CD8-positive, alpha-beta memory T cell (primary cell): ENCODE measurements around the gene UBALD2. TPM values are rescaled to one million over a fixed set of nuclear protein-coding genes. Genes with fewer than 3 reads are reported as not detected.
A peak's percentile ranks its signal among the peaks of the same experiment; 100 is the strongest.
"Not testable (repeated sequence)": the region's sequence is repeated elsewhere in the genome, so short reads cannot be mapped to it uniquely, and the experiment has no call there.

Experiments used
- CTCF ChIA-PET: fragments of 350-600 bp; sonication (Branson Sonifier 250); formaldehyde crosslinking; loops from one replicate; lab custom pipeline; 2021; ENCODE audit warnings: antibody characterized with exemption; lab: Charles Lee
- POLR2A ChIA-PET: fragments of 350-600 bp; sonication (Branson Sonifier 250); formaldehyde crosslinking; loops from one replicate; lab custom pipeline; 2021; ENCODE audit warnings: antibody characterized with exemption; lab: Charles Lee
- DNase-seq, 5 donors: peaks; one replicate each; pipeline versions ENCODE4 v3.0.0 to v3.0.0-alpha.2; 2020 to 2022; ENCODE audit warnings: mixed read lengths in 1 of 5
- H3K27ac ChIP-seq: one replicate; pipeline ENCODE4 v1.7.0; 2013; ENCODE audit warnings: low read depth, mild to moderate bottlenecking, low read length, moderate library complexity
- H3K27me3 ChIP-seq: 2 replicates; pipeline ENCODE4 v1.7.0; 2013; ENCODE audit warnings: low read length, mild to moderate bottlenecking; ENCODE audit not compliant: insufficient read depth, poor library complexity, severe bottlenecking
- H3K36me3 ChIP-seq: 2 replicates; pipeline ENCODE4 v1.7.0; 2013; ENCODE audit warnings: mild to moderate bottlenecking, low read length, moderate library complexity; ENCODE audit not compliant: insufficient read depth
- H3K4me1 ChIP-seq: 2 replicates; pipeline ENCODE4 v1.7.0; 2013; ENCODE audit warnings: mild to moderate bottlenecking, low read length, moderate library complexity; ENCODE audit not compliant: insufficient read depth
- H3K4me3 ChIP-seq: 2 replicates; pipeline ENCODE4 v1.7.0; 2013; ENCODE audit warnings: mild to moderate bottlenecking, low read length
- H3K9me3 ChIP-seq: 2 replicates; pipeline ENCODE4 v1.7.0; 2013; ENCODE audit warnings: mild to moderate bottlenecking, low read length
- H3K27ac Mint-ChIP-seq, 8 donors: one replicate each; pipeline ENCODE4 v1.8.0; 2020 to 2021; ENCODE audit warnings: mixed read lengths in 8 of 8, mild to moderate bottlenecking in 6 of 8, inconsistent platforms in 3 of 8, moderate library complexity in 3 of 8
- H3K27me3 Mint-ChIP-seq, 2 donors: one replicate each; pipeline ENCODE4 v1.8.0; 2020 to 2021; ENCODE audit warnings: mixed read lengths in 2 of 2, mild to moderate bottlenecking in 1 of 2, moderate library complexity in 1 of 2
- H3K36me3 Mint-ChIP-seq, 3 donors: one replicate each; pipeline ENCODE4 v1.8.0; 2020 to 2021; ENCODE audit warnings: mixed read lengths in 3 of 3, inconsistent platforms in 1 of 3, mild to moderate bottlenecking in 1 of 3
- H3K4me1 Mint-ChIP-seq, 3 donors: one replicate each; pipeline ENCODE4 v1.8.0; 2020 to 2021; ENCODE audit warnings: mixed read lengths in 3 of 3, inconsistent platforms in 1 of 3, mild to moderate bottlenecking in 1 of 3
- H3K4me3 Mint-ChIP-seq, 7 donors: one replicate each; pipeline ENCODE4 v1.8.0; 2020 to 2021; ENCODE audit warnings: mixed read lengths in 7 of 7, mild to moderate bottlenecking in 6 of 7, moderate library complexity in 4 of 7, inconsistent platforms in 2 of 7
- H3K9me3 Mint-ChIP-seq, 5 donors: one replicate each; pipeline ENCODE4 v1.8.0; 2020 to 2022; ENCODE audit warnings: mixed read lengths in 5 of 5, mild to moderate bottlenecking in 3 of 5, moderate library complexity in 2 of 5, inconsistent platforms in 1 of 5
- polyA plus RNA-seq: library from polyadenylated mRNA; unstranded; fragments of 300-500 nt; fragmentation: Illumina TruSeq; gene quantifications from one replicate; pipeline ENCODE4 v1.2.3, GENCODE V29; 2021
- total RNA-seq, 2 experiments: library from RNA; stranded (reverse); gene quantifications; one replicate each; pipeline ENCODE4 v1.2.3, GENCODE V29; 2021

The UBALD2 gene
- total and polyA plus RNA-seq, 3 experiments from 2014 or later, result 8.7 to 133 (median 125) TPM

- Histone ChIP-seq H3K4me3 (peak overlapping the region; percentile 34), H3K9me3 (no peaks in the 10 kb centered on the region), H3K27me3 (no peaks in the 10 kb centered on the region), H3K27ac (peak overlapping the region; percentile 35), H3K36me3 (no peaks in the 10 kb centered on the region), H3K4me1 (peaks cover 49% of the 10 kb centered on the region)
- H3K4me1 Mint-ChIP-seq, result peaks cover 30 to 63% (median 59%) of the 10 kb centered on the region in 3 donors
- H3K27ac Mint-ChIP-seq, result peak overlapping the region; percentile 57 to 94 (median 86)
- CTCF ChIA-PET, result interaction anchor here (1.2 to 1.9 kb wide), 2 partner anchors 16 to 59 kb away, joined by 4 read pairs; no protein-coding TSS in a partner anchor
- peaks cover 0 to 2% (median 0%) of the 10 kb centered on the region in 3 donors for H3K36me3 Mint-ChIP-seq
- H3K9me3 Mint-ChIP-seq, result peaks cover 0 to 4% (median 0%) of the 10 kb centered on the region in 5 donors
- H3K4me3 Mint-ChIP-seq, result peak overlapping the region; percentile 76 to 91 (median 88)
- H3K27me3 Mint-ChIP-seq, result no peaks in the 10 kb centered on the region
- POLR2A ChIA-PET, result interaction anchor here (0.6 to 2.4 kb wide), 4 partner anchors 17 to 29 kb away, joined by 4 to 28 read pairs (median 12); partner anchors contain the start of gene UBALD2
- peak in 1 of 5 donors; percentile 27 for DNase-seq
Measured at GRCh38 chr17:76239538-76240274, 25.4 kb upstream of the UBALD2 start.

- H3K9me3 Mint-ChIP-seq, result peaks cover 0 to 4% (median 0%) of the 10 kb centered on the region in 5 donors
- peak within 1 kb of the TSS; percentile 49 for H3K4me3 ChIP-seq
- H3K4me3 Mint-ChIP-seq, result peak within 1 kb of the TSS; percentile 84 to 94 (median 91)
- peaks cover 26 to 61% (median 61%) of the 10 kb centered on the region in 3 donors for H3K4me1 Mint-ChIP-seq
- POLR2A ChIA-PET, result interaction anchor here (0.5 to 2.1 kb wide), 9 partner anchors 11 to 59 kb away, joined by 3 to 19 read pairs (median 4); partner anchors contain the start of gene UBALD2
- H3K36me3 ChIP-seq, result no peaks in the 10 kb centered on the region
- DNase-seq, result peak; percentile 54 to 79 (median 71)
- peaks cover 56% of the 10 kb centered on the region for H3K4me1 ChIP-seq
- H3K36me3 Mint-ChIP-seq, result peaks cover 0 to 2% (median 0%) of the 10 kb centered on the region in 3 donors
- H3K27me3 Mint-ChIP-seq, result no peaks in the 10 kb centered on the region
- no peaks in the 10 kb centered on the region for H3K27me3 ChIP-seq
- no peaks in the 10 kb centered on the region for H3K9me3 ChIP-seq
- CTCF ChIA-PET, result interaction anchor here (0.9 to 1.9 kb wide), 3 partner anchors 24 to 60 kb away, joined by 3 to 8 read pairs (median 4); partner anchors contain the start of gene UBALD2
- peak within 1 kb of the TSS; percentile 55 for H3K27ac ChIP-seq
- H3K27ac Mint-ChIP-seq, result peak within 1 kb of the TSS; percentile 76 to 96 (median 90)
Measured at GRCh38 chr17:76240461-76241203, 24.5 kb upstream of the UBALD2 start, which contains the start of gene RNF157. TSS of gene RNF157 (minus strand) at chr17:76240493. CDS start at chr17:76240240, 253 bp downstream.

- no peaks in the 10 kb centered on the region for H3K27me3 Mint-ChIP-seq
- no peaks in the 10 kb centered on the region for H3K27me3 ChIP-seq
- H3K27ac Mint-ChIP-seq, result peak overlapping the region; percentile 34 to 96 (median 90)
- ChIA-PET CTCF (interaction anchor here (0.9 to 1.9 kb wide), 3 partner anchors 23 to 61 kb away, joined by 3 to 8 read pairs (median 4); partner anchors contain the start of gene UBALD2), POLR2A (interaction anchor here (1.0 to 2.1 kb wide), 7 partner anchors 11 to 60 kb away, joined by 3 to 19 read pairs (median 4); partner anchors contain the start of gene UBALD2)
- H3K36me3 Mint-ChIP-seq, result peaks cover 0 to 2% (median 0%) of the 10 kb centered on the region in 3 donors
- H3K4me1 Mint-ChIP-seq, result peaks cover 29 to 63% (median 62%) of the 10 kb centered on the region in 3 donors
- peak overlapping the region; percentile 84 to 94 (median 91) for H3K4me3 Mint-ChIP-seq
- peaks cover 0 to 4% (median 0%) of the 10 kb centered on the region in 5 donors for H3K9me3 Mint-ChIP-seq
- peak overlapping the region; percentile 55 for H3K27ac ChIP-seq
- peak overlapping the region; percentile 49 for H3K4me3 ChIP-seq
- DNase-seq, result no peak
- no peaks in the 10 kb centered on the region for H3K9me3 ChIP-seq
- H3K36me3 ChIP-seq, result no peaks in the 10 kb centered on the region
- H3K4me1 ChIP-seq, result peaks cover 62% of the 10 kb centered on the region
Measured at GRCh38 chr17:76241204-76241538, 24.0 kb upstream of the UBALD2 start.

GRCh38 chr17:76241691-76242255, 23.4 kb upstream of the UBALD2 start:
- H3K4me1 Mint-ChIP-seq, result peaks cover 35 to 66% (median 65%) of the 10 kb centered on the region in 3 donors
- POLR2A ChIA-PET, result interaction anchor here (1.0 to 2.1 kb wide), 7 partner anchors 10 to 61 kb away, joined by 3 to 19 read pairs (median 4); partner anchors contain the start of gene UBALD2

GRCh38 chr17:76243826-76244679, 21.1 kb upstream of the UBALD2 start:
- peak in 1 of 5 donors; percentile 36 for DNase-seq
- Histone ChIP-seq H3K27me3 (no peaks in the 10 kb centered on the region), H3K9me3 (no peaks in the 10 kb centered on the region), H3K4me1 (peaks cover 58% of the 10 kb centered on the region), H3K27ac (no peak overlapping the region), H3K36me3 (no peaks in the 10 kb centered on the region), H3K4me3 (no peak overlapping the region)
- ChIA-PET POLR2A (interaction anchor here (1.1 to 4.2 kb wide), 2 partner anchors 21 to 23 kb away, joined by 3 to 29 read pairs; partner anchors contain the start of gene UBALD2), CTCF (interaction anchor here (1.1 to 1.7 kb wide), 4 partner anchors 8 to 54 kb away, joined by 3 to 4 read pairs (median 4); no protein-coding TSS in a partner anchor)
- Mint-ChIP-seq H3K36me3 (peaks cover 0 to 2% (median 0%) of the 10 kb centered on the region in 3 donors), H3K9me3 (no peaks in the 10 kb centered on the region), H3K4me3 (peak overlapping the region in 1 of 7 donors; percentile 64), H3K4me1 (peaks cover 29 to 61% (median 56%) of the 10 kb centered on the region in 3 donors), H3K27ac (no peak overlapping the region), H3K27me3 (no peaks in the 10 kb centered on the region)

More at GRCh38 chr17:76241691-76242255, 23.4 kb upstream of the UBALD2 start:
- no peaks in the 10 kb centered on the region for H3K27me3 ChIP-seq
- H3K4me3 Mint-ChIP-seq, result peak overlapping the region in 6 of 7 donors; percentile 84 to 94 (median 90)
- peak overlapping the region in 5 of 8 donors; percentile 52 to 96 (median 93) for H3K27ac Mint-ChIP-seq
- peak overlapping the region; percentile 49 for H3K4me3 ChIP-seq
- H3K4me1 ChIP-seq, result peaks cover 68% of the 10 kb centered on the region
- CTCF ChIA-PET, result interaction anchor here (1.9 kb wide), 2 partner anchors 37 to 62 kb away, joined by 4 to 8 read pairs; no protein-coding TSS in a partner anchor
- H3K36me3 Mint-ChIP-seq, result peaks cover 0 to 2% (median 0%) of the 10 kb centered on the region in 3 donors
- H3K9me3 Mint-ChIP-seq, result peaks cover 0 to under 1% (median 0%) of the 10 kb centered on the region in 5 donors
- no peak for DNase-seq
- no peaks in the 10 kb centered on the region for H3K27me3 Mint-ChIP-seq
- H3K36me3 ChIP-seq, result no peaks in the 10 kb centered on the region
- no peaks in the 10 kb centered on the region for H3K9me3 ChIP-seq
- peak overlapping the region; percentile 55 for H3K27ac ChIP-seq

- H3K4me3 ChIP-seq, H3K27me3 Mint-ChIP-seq, H3K27me3 ChIP-seq, H3K27ac Mint-ChIP-seq, H3K9me3 Mint-ChIP-seq, H3K27ac ChIP-seq, DNase-seq, H3K9me3 ChIP-seq, H3K36me3 Mint-ChIP-seq, H3K36me3 ChIP-seq: not testable (repeated sequence)
- Mint-ChIP-seq H3K4me1 (peaks cover 26 to 57% (median 51%) of the 10 kb centered on the region in 3 donors), H3K4me3 (peak overlapping the region in 1 of 7 donors; percentile 63)
- peaks cover 58% of the 10 kb centered on the region for H3K4me1 ChIP-seq
- ChIA-PET POLR2A (interaction anchor here (4.2 kb wide), 1 partner anchor 20 kb away, joined by 29 read pairs; the partner anchor contains the start of gene UBALD2), CTCF (interaction anchor here (0.9 to 2.7 kb wide), 7 partner anchors 9 to 230 kb away, joined by 3 to 11 read pairs (median 4); no protein-coding TSS in a partner anchor)
Measured at GRCh38 chr17:76244721-76245120, 20.4 kb upstream of the UBALD2 start.
